ENCODE measurements around the gene GCNT1.
A peak's percentile ranks its signal among the peaks of the same experiment; 100 is the strongest.
"Not testable (repeated sequence)": the region's sequence is repeated elsewhere in the genome, so short reads cannot be mapped to it uniquely, and the experiment has no call there.

The GCNT1 gene

GRCh38 chr9:76458903-76459693 lies at the start of gene GCNT1:
TSS of gene GCNT1 (plus strand) at chr9:76459182. CDS start at chr9:76502382, 43,200 bp downstream.
- peak; percentile 89 for DNase-seq

- DNase-seq = no peak
Measured at GRCh38 chr9:76412638-76413037, 46.3 kb upstream of the GCNT1 start.

GRCh38 chr9:76413658-76414057 lies 45.3 kb upstream of the GCNT1 start:
- DNase-seq = no peak

GRCh38 chr9:76414661-76415060 lies 44.3 kb upstream of the GCNT1 start:
- DNase-seq = no peak

- no peak for DNase-seq
Measured at GRCh38 chr9:76415154-76415553, 43.8 kb upstream of the GCNT1 start.

GRCh38 chr9:76415731-76416130 lies 43.3 kb upstream of the GCNT1 start:
- peak; percentile 86 for DNase-seq

GRCh38 chr9:76417394-76417793 lies 41.6 kb upstream of the GCNT1 start:
- no peak for DNase-seq

GRCh38 chr9:76419782-76420380 lies 39.1 kb upstream of the GCNT1 start:
- peak; percentile 6 for DNase-seq

GRCh38 chr9:76423216-76424177 lies 35.5 kb upstream of the GCNT1 start:
- no peak for DNase-seq

GRCh38 chr9:76424491-76424890 lies 34.5 kb upstream of the GCNT1 start:
- no peak for DNase-seq

GRCh38 chr9:76425677-76426453 lies 33.1 kb upstream of the GCNT1 start:
- no peak for DNase-seq

GRCh38 chr9:76426807-76427419 lies 32.1 kb upstream of the GCNT1 start:
- no peak for DNase-seq

GRCh38 chr9:76431601-76432000 lies 27.4 kb upstream of the GCNT1 start:
- no peak for DNase-seq

- DNase-seq = no peak
Measured at GRCh38 chr9:76433406-76433805, 25.6 kb upstream of the GCNT1 start.

- DNase-seq = no peak
Measured at GRCh38 chr9:76433836-76434235, 25.1 kb upstream of the GCNT1 start.

- not testable (repeated sequence) for DNase-seq
Measured at GRCh38 chr9:76434897-76435296, 24.1 kb upstream of the GCNT1 start.

- DNase-seq = not testable (repeated sequence)
Measured at GRCh38 chr9:76437017-76437699, 21.8 kb upstream of the GCNT1 start.

GRCh38 chr9:76438841-76439588 lies 20.0 kb upstream of the GCNT1 start:
- no peak for DNase-seq

GRCh38 chr9:76441551-76442322 lies 17.2 kb upstream of the GCNT1 start:
- DNase-seq = no peak

GRCh38 chr9:76443887-76444286 lies 15.1 kb upstream of the GCNT1 start:
- DNase-seq = no peak
